Thymus (tissue), 11 donors: Measurements from ENCODE around the gene STARD8. TPM values are rescaled to one million over a fixed set of nuclear protein-coding genes. Genes with fewer than 3 reads are reported as not detected.

ENCODE experiments used
- DNase-seq, 9 donors: peaks; one replicate each; pipeline ENCODE4 v3.0.0-alpha.2; 2013; ENCODE audit warnings: low spot score in 9 of 9, low read depth in 6 of 9, missing footprints in 1 of 9
- H3K27ac ChIP-seq, 2 donors: one replicate each; pipeline ENCODE4 v1.5.1; 2013; ENCODE audit warnings: control low read depth in 1 of 2, low read depth in 1 of 2, low read length in 1 of 2, mild to moderate bottlenecking in 1 of 2, moderate library complexity in 1 of 2
- H3K27me3 ChIP-seq, 2 donors: one replicate each; pipeline ENCODE4 v1.5.1; 2013; ENCODE audit warnings: low read length in 1 of 2; ENCODE audit not compliant: control insufficient read depth in 2 of 2, insufficient read depth in 1 of 2
- H3K36me3 ChIP-seq, 2 donors: one replicate each; pipeline ENCODE4 v1.5.1; 2013; ENCODE audit warnings: low read length in 1 of 2, mild to moderate bottlenecking in 1 of 2, moderate library complexity in 1 of 2; ENCODE audit not compliant: control insufficient read depth in 2 of 2, insufficient read depth in 2 of 2
- H3K4me1 ChIP-seq, 2 donors: one replicate each; pipeline ENCODE4 v1.5.1; 2013; ENCODE audit warnings: low read length in 2 of 2; ENCODE audit not compliant: control insufficient read depth in 2 of 2, insufficient read depth in 2 of 2
- H3K4me3 ChIP-seq, 2 donors: one replicate each; pipeline ENCODE4 v1.5.1; 2013; ENCODE audit warnings: low read length in 2 of 2, control low read depth in 1 of 2, mild to moderate bottlenecking in 1 of 2
- H3K9me3 ChIP-seq, 2 donors: one replicate each; pipeline ENCODE4 v1.5.1; 2013; ENCODE audit warnings: low read length in 1 of 2, mild to moderate bottlenecking in 1 of 2; ENCODE audit not compliant: control insufficient read depth in 2 of 2, insufficient read depth in 1 of 2
- WGBS: extraction: QIAGEN DNeasy Blood & Tissue Kit; methylation state at CpG from one replicate; pipeline ENCODE4 v1.1.7; 2013; 5-methylcytosine and 5-hydroxymethylcytosine counted together
- polyA plus RNA-seq: library from polyadenylated mRNA; stranded (reverse); fragments of 200-250 nt; gene quantifications from one replicate; pipeline ENCODE4 v1.2.3, GENCODE V29; 2013
- total RNA-seq: library from RNA; stranded (reverse); fragments of 120-200 nt; gene quantifications from one replicate; pipeline ENCODE4 v1.2.4, GENCODE V29; 2013
- donor health status: healthy.

Gene STARD8
- total and polyA plus RNA-seq, 2 donors = 1.9 to 2.8 TPM

- Histone ChIP-seq H3K27me3 (no peaks in the 10 kb centered on the region), H3K4me1 (no peaks in the 10 kb centered on the region), H3K9me3 (no peaks in the 10 kb centered on the region), H3K36me3 (no peaks in the 10 kb centered on the region), H3K27ac (no peak overlapping the region), H3K4me3 (no peak overlapping the region)
- DNase-seq = no peak
- 100% methylated on average over 1 of the region's 1 CpG for WGBS
Observed at GRCh38 chrX:68743754-68744153, 96.3 kb downstream of the STARD8 start.

DNA sequence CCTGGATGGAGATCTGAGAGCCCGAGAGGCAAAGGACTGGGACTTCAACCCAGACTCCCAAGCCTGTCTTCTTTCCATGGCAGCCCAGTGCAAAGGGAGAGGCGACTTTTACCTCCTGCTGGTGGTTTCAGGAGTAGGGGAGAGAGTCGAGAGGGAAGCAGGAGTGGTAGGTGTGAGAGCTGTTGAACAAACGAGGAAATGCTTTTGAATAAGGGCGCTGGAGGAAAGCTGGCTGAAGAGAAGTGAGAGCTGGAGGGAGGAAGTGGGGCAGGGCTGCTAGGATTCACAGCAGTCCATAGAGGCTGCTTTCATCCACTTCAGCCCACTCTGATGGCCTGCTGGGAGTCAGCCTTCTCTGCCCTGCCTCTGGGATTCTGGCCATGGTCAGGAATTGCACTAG is 99.5 kb downstream of the STARD8 start:
- Histone ChIP-seq H3K9me3 (no peaks in the 10 kb centered on the region), H3K27ac (no peak overlapping the region), H3K36me3 (no peaks in the 10 kb centered on the region), H3K4me3 (no peak overlapping the region), H3K27me3 (no peaks in the 10 kb centered on the region), H3K4me1 (no peaks in the 10 kb centered on the region)
- no peak for DNase-seq
- WGBS = 63% methylated on average over 5 of the region's 5 CpGs

GRCh38 chrX:68748030-68748429 is 100.6 kb downstream of the STARD8 start:
- Histone ChIP-seq H3K36me3 (no peaks in the 10 kb centered on the region), H3K27ac (no peak overlapping the region), H3K4me3 (no peak overlapping the region), H3K9me3 (no peaks in the 10 kb centered on the region), H3K27me3 (no peaks in the 10 kb centered on the region), H3K4me1 (no peaks in the 10 kb centered on the region)
- WGBS = 95% methylated on average over 7 of the region's 7 CpGs
- DNase-seq = no peak

DNA sequence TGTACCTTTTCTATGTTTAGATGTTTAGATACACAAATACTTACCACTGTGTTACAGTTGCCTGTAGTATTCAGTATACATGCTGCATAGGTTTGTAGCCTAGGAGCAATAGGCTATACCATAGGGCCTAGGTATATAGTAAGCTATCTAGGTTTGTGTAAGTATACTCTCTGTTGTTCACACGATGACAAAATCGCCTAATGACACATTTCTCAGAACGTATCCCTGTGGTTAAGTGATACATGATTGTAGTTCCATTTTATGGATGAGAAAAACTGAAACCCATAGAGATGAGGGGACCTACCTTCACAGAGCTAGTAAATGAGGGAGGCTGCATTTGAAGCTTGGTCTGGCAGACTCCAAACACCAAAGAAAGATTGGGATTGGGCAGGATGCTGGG is 102.0 kb downstream of the STARD8 start:
- WGBS = 97% methylated on average over 3 of the region's 3 CpGs
- no peak for DNase-seq
- Histone ChIP-seq H3K4me3 (no peak overlapping the region), H3K27ac (no peak overlapping the region), H3K4me1 (no peaks in the 10 kb centered on the region), H3K9me3 (no peaks in the 10 kb centered on the region), H3K36me3 (no peaks in the 10 kb centered on the region), H3K27me3 (no peaks in the 10 kb centered on the region)

- H3K27ac ChIP-seq = no peak overlapping the region
- H3K4me3 ChIP-seq = no peak overlapping the region
- no peaks in the 10 kb centered on the region for H3K4me1 ChIP-seq
- no peaks in the 10 kb centered on the region for H3K36me3 ChIP-seq
- DNase-seq = no peak
- H3K9me3 ChIP-seq = no peaks in the 10 kb centered on the region
- H3K27me3 ChIP-seq = no peaks in the 10 kb centered on the region
- WGBS = 99% methylated on average over 3 of the region's 3 CpGs
Observed at GRCh38 chrX:68750316-68750715, 102.8 kb downstream of the STARD8 start.

DNA sequence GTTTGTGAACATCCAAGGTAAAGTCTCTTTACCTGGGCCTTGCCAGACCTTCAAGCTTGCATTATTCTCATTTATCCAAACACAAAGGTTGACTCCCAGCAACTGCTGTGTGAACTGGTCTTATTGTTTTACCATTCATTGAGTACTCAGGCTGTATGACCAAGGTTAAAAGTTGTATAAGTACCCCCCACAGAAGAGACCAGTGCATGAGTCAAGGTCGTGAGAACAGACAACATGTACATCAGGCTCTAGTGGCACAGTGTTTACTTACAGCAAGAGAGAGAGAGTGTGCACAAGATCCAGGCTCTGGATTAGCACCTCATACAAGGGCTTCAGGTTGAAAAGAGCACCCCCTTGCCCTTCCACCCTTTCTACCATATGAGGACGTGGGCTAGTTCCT is 103.9 kb downstream of the STARD8 start:
- Histone ChIP-seq H3K4me1 (no peaks in the 10 kb centered on the region), H3K4me3 (no peak overlapping the region), H3K9me3 (no peaks in the 10 kb centered on the region), H3K27ac (no peak overlapping the region), H3K27me3 (no peaks in the 10 kb centered on the region), H3K36me3 (no peaks in the 10 kb centered on the region)
- WGBS = 91% methylated on average over 2 of the region's 2 CpGs
- DNase-seq = no peak

DNA sequence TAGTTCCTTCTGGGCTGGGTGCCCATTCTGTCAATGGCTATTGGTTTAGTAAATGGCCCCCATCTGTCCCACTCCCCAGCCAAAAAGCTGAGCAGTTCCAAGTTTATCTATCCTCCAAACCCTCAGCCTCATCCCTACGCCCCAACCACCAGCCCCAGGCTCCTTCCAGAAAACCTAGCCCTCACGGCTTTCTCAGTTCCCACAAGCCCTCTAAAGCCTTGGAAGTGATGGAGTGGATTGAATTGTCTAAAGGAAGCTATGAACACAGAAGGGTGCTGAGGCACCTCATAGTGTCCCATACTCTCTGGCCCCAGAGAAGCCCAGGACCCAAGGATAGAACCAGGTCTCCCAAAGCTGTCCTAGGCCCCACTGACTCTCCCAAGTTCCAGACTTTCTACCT is 105.8 kb downstream of the STARD8 start:
- Histone ChIP-seq H3K27ac (no peak overlapping the region), H3K36me3 (no peaks in the 10 kb centered on the region), H3K27me3 (no peaks in the 10 kb centered on the region), H3K9me3 (no peaks in the 10 kb centered on the region), H3K4me3 (no peak overlapping the region), H3K4me1 (no peaks in the 10 kb centered on the region)
- 94% methylated on average over 2 of the region's 2 CpGs for whole genome bisulfite sequencing
- DNase-seq = no peak

GRCh38 chrX:68754406-68754805 is 106.9 kb downstream of the STARD8 start:
- Histone ChIP-seq H3K4me3 (no peak overlapping the region), H3K27ac (no peak overlapping the region), H3K36me3 (no peaks in the 10 kb centered on the region), H3K27me3 (no peaks in the 10 kb centered on the region), H3K4me1 (no peaks in the 10 kb centered on the region), H3K9me3 (no peaks in the 10 kb centered on the region)
- DNase-seq = no peak
- WGBS = 85% methylated on average over 7 of the region's 7 CpGs

- H3K4me3 ChIP-seq = no peak overlapping the region
- no peaks in the 10 kb centered on the region for H3K36me3 ChIP-seq
- no peaks in the 10 kb centered on the region for H3K27me3 ChIP-seq
- no peaks in the 10 kb centered on the region for H3K4me1 ChIP-seq
- no peak for DNase-seq
- H3K9me3 ChIP-seq = no peaks in the 10 kb centered on the region
- WGBS = 94% methylated on average over 3 of the region's 3 CpGs
- no peak overlapping the region for H3K27ac ChIP-seq
Observed at GRCh38 chrX:68755616-68756125, 108.2 kb downstream of the STARD8 start.

DNA sequence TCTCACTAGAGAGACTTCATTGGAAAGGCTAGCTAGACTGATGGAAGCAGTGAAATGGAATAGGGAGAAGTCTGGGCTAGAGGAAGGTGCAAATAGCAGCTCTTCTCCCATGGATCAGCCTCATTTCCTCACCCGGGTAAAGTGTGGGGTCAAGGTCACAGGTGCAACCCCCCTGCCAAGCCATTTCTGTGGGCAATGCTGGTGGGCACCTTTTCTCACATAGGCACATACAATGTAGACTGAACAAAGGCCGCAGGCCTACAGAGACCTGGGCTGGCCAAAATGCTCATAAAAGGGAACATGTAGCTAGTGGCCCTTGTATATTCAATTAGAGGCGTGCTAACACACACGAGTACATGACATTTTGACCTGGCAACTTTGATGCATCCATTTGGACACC is 109.9 kb downstream of the STARD8 start:
- no peaks in the 10 kb centered on the region for H3K9me3 ChIP-seq
- H3K27me3 ChIP-seq = no peaks in the 10 kb centered on the region
- H3K4me1 ChIP-seq = no peaks in the 10 kb centered on the region
- no peak for DNase-seq
- no peak overlapping the region for H3K4me3 ChIP-seq
- 97% methylated on average over 4 of the region's 4 CpGs for WGBS
- no peaks in the 10 kb centered on the region for H3K36me3 ChIP-seq
- H3K27ac ChIP-seq = no peak overlapping the region
